Central memory CD8-positive, alpha-beta T cell (primary cell): Measurements from ENCODE around the gene TES.

ENCODE experiments used
- ATAC-seq: fragments of 150-1000 bp; cut with Tn5 transposase; replicated peaks from 2 replicates; pipeline ENCODE4 v1.10.0; 2022; ENCODE audit warnings: mild to moderate bottlenecking, moderate FRiP score, moderate number of reproducible peaks; ENCODE audit not compliant: poor library complexity, severe bottlenecking; ENCODE audit errors: extremely low read depth
- DNase-seq, 2 donors: peaks; one replicate each; pipeline ENCODE4 v3.0.0; 2021; ENCODE audit warnings: low spot score in 2 of 2
- H3K27ac Mint-ChIP-seq: one replicate; pipeline ENCODE4 v1.8.0; 2022; ENCODE audit warnings: low read depth, mild to moderate bottlenecking, moderate library complexity, mixed read lengths
- H3K27me3 Mint-ChIP-seq: one replicate; pipeline ENCODE4 v1.8.0; 2022; ENCODE audit warnings: mixed read lengths
- H3K36me3 Mint-ChIP-seq: one replicate; pipeline ENCODE4 v1.8.0; 2022; ENCODE audit warnings: mild to moderate bottlenecking, moderate library complexity, mixed read lengths; ENCODE audit not compliant: insufficient read depth
- H3K4me1 Mint-ChIP-seq: one replicate; pipeline ENCODE4 v1.8.0; 2022; ENCODE audit warnings: mixed read lengths
- H3K4me3 Mint-ChIP-seq: one replicate; pipeline ENCODE4 v1.8.0; 2022; ENCODE audit warnings: mild to moderate bottlenecking, moderate library complexity, mixed read lengths
- H3K9me3 Mint-ChIP-seq: one replicate; pipeline ENCODE4 v1.8.0; 2022; ENCODE audit warnings: mixed read lengths

TES gene, protein sequence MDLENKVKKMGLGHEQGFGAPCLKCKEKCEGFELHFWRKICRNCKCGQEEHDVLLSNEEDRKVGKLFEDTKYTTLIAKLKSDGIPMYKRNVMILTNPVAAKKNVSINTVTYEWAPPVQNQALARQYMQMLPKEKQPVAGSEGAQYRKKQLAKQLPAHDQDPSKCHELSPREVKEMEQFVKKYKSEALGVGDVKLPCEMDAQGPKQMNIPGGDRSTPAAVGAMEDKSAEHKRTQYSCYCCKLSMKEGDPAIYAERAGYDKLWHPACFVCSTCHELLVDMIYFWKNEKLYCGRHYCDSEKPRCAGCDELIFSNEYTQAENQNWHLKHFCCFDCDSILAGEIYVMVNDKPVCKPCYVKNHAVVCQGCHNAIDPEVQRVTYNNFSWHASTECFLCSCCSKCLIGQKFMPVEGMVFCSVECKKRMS

DNA sequence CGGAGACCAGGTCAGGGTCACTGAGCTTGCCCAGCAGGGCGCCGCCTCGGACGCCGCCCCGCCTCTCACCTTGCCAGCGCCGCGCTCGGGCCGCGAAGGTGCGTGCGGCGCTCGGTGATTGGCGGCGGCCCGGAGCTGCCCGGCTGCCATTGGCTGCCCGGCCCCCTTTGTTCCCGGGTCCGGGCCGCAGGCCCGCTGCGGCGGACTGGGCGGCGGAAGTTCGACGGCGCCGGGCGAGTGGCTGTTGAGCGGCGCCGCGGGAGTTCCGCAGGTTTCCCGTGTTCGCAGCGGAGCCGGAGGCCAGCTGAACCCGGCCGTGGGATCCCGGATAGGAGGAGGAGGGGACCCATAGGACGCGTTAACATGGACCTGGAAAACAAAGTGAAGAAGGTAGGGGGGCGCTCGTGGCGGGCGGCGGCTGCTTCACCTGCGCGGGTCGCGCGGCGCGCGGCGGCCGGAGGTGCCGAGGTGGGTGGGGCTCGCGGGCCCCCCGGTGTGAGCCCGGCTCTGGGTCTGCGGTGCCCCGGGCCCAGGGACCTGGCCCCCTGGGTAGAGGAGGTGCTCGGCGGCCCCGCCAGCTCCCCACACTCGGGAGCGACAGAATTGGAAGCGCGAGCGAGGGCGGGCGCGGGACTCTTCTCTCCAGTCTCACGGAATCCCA is at the start of gene TES:
Gene TES, plus strand, starts transcription at position 195 of the 661 bp plus-strand sequence. Its CDS starts 169 bp downstream, at position 364.
- H3K27ac Mint-ChIP-seq: peak within 1 kb of the TSS; percentile 98
- H3K4me3 Mint-ChIP-seq: peak within 1 kb of the TSS; percentile 92
- H3K9me3 Mint-ChIP-seq: peaks cover 6% of the 10 kb centered on the region
- H3K4me1 Mint-ChIP-seq: peaks cover 41% of the 10 kb centered on the region
- H3K27me3 Mint-ChIP-seq: no peaks in the 10 kb centered on the region
- DNase-seq (peak; percentile 34 to 35), ATAC-seq (peak; percentile 41)
- H3K36me3 Mint-ChIP-seq: peaks cover 21% of the 10 kb centered on the region

DNA sequence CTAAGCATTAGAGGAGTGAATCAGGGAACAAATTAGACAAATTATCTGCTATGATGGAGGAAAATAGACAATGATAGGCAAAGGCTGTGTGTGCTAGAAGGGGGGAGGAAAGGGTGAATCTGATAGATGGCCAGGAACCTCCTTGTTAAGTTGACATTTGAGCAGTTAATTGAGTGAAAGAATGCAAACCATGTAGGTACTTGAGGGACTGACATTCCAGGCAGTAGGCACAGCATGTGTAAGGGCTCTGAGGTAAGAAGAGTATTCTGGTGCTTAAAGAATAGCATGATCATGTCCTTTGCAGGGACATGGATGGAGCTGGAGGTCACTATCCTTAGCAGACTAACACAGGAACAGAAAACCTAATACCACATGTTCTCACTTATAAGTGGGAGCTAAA is 48.6 kb upstream of the TES start:
- Mint-ChIP-seq H3K9me3 (no peaks in the 10 kb centered on the region), H3K36me3 (no peaks in the 10 kb centered on the region), H3K27me3 (peaks cover 34% of the 10 kb centered on the region), H3K4me1 (no peaks in the 10 kb centered on the region), H3K4me3 (no peak overlapping the region), H3K27ac (no peak overlapping the region)
- no peak for DNase-seq
- no peak for ATAC-seq

DNA sequence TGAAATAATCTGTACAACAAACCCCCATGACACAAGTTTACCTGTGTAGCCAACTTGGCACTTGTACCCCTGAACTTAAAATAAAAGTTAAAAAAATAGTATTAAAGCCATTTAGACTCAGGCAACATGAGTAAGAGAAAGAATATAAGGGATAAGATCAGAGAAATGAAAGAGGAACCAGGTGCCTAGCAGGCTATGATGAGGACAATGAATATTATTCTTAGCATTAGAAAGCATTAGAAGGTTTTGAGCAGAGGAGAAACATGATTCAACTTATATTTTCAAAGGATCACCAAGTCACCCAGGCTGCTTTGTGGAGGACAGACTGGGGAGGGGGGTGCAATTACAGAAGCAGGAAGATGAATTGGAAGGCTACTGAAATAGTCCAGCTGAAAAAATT is 48.1 kb upstream of the TES start:
- Mint-ChIP-seq H3K27me3 (peaks cover 28% of the 10 kb centered on the region), H3K4me1 (peaks cover 3% of the 10 kb centered on the region), H3K4me3 (no peak overlapping the region), H3K27ac (no peak overlapping the region), H3K36me3 (no peaks in the 10 kb centered on the region), H3K9me3 (no peaks in the 10 kb centered on the region)
- DNase-seq: no peak
- no peak for ATAC-seq

DNA sequence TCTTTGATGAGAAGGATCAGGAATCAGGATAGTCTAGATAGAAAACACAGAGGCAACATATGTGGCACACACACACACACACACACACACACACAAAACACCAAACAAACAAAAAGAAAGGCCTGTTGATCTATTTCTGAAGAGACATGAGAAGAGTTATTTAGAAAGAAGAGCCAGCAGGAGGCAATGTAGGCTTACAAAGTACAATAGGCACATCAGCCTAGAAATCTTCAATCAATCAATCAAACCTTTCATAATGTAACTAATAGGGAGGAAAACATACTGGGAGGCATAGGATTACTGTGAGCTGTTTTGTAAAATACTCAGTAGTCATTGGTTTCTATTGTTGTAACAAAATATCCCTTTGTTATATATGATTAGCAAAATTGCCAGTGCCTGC is 47.3 kb upstream of the TES start:
- Mint-ChIP-seq H3K9me3 (no peaks in the 10 kb centered on the region), H3K4me3 (no peak overlapping the region), H3K4me1 (peaks cover 6% of the 10 kb centered on the region), H3K36me3 (no peaks in the 10 kb centered on the region), H3K27me3 (peaks cover 21% of the 10 kb centered on the region), H3K27ac (no peak overlapping the region)
- DNase-seq (no peak), ATAC-seq (no peak)

DNA sequence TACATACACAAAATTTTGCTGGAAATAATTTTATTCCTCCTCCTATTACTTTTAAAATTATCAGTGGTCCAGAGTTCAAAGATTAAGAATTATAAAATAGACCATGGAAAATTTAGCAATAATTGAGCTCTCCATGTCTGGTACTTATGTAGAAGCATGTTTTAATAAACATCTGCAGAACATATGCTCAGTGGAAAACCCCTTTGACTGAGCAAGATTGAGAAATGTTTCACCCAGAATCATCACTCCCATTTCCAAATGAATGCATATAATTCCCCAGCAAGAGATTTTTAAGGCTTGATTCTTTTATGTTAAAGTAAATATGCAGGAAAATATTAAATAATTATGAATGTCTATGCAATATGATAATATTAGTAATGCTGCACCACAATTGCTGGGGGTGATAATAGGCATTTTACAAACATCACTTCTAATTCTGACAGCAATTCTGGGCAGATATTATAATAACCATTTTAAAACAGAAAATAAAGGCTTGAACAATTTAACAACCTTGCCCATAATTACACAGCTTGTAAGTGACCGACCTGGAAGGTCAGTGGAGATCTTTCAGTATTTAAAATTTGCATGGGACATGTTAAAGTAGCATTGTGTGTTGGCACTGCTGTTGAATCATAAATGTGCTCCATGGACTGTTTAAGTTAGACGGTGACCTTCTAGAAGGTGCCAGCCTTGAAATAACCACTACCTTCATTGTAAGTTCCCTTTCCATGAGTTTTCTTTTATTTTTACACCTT is 45.6 kb upstream of the TES start:
- Mint-ChIP-seq H3K9me3 (no peaks in the 10 kb centered on the region), H3K4me1 (peaks cover 6% of the 10 kb centered on the region), H3K27ac (no peak overlapping the region), H3K27me3 (peaks cover 18% of the 10 kb centered on the region), H3K4me3 (no peak overlapping the region), H3K36me3 (no peaks in the 10 kb centered on the region)
- ATAC-seq (no peak), DNase-seq (no peak)

DNA sequence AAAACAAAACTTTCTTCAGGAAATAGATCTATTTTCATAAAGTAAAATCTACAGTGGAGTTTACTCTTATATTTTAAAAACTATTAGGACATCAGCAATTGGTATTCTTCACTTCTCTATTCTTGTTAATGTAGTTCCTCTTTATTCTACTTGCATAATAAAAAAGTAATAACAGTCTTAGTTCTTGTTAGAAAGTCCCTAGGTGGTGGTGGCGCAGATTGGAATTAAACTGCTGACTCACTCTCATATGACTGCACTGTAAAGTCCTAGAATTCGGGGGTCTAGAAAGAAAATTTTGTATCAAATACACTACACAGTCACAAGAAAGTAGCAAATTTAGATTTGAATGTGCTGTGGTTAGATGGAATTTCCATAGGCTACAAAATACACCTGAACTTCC is 44.6 kb upstream of the TES start:
- no peak overlapping the region for H3K27ac Mint-ChIP-seq
- DNase-seq: no peak
- H3K4me1 Mint-ChIP-seq: peaks cover 6% of the 10 kb centered on the region

DNA sequence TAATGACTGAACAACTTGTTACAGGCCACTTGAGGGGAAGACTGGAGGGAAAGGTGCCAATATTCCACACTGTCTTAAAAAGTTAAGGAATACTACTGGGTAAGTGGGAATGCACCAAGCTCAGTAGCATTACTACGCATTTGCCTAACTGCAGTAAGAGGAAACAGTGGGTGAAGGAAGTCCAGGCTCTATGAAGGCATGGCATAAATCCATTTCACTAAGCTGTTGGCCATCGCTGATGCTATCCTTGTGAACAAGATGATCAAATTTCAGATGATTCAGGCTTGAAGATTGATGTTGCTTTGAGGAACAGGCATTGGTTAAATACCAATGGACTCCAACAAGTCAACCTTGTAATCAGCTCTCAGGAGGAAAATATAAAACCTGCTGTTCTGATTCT is 44.2 kb upstream of the TES start:
- no peaks in the 10 kb centered on the region for H3K36me3 Mint-ChIP-seq
- ATAC-seq: no peak
- H3K4me1 Mint-ChIP-seq: peaks cover 6% of the 10 kb centered on the region
- no peak for DNase-seq
- H3K27ac Mint-ChIP-seq: no peak overlapping the region
- H3K4me3 Mint-ChIP-seq: no peak overlapping the region
- H3K9me3 Mint-ChIP-seq: no peaks in the 10 kb centered on the region
- peaks cover 20% of the 10 kb centered on the region for H3K27me3 Mint-ChIP-seq

More for the DNA sequence above, 44.6 kb upstream of the TES start:
- Mint-ChIP-seq H3K9me3 (no peaks in the 10 kb centered on the region), H3K27me3 (peaks cover 18% of the 10 kb centered on the region), H3K4me3 (no peak overlapping the region), H3K36me3 (no peaks in the 10 kb centered on the region)
- no peak for ATAC-seq

DNA sequence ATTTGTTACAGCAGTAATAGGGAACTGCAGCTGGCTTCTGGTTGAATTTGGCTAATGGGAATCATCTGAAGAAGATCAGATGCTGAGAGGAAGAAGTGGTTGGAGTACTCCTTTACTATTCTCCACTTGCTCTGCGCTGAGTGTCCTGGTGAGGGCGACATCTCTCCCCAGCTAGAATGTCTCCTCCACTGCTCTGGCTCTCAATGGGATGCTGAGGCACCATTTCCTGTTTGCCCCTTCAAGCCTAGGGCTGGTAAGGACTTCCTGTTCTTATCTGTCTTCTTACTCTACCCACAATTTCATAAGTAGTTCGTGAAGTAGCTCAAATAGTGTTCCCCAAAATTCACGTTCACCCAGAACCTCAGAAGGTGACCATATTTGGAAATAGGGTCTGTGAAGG is 43.2 kb upstream of the TES start:
- ATAC-seq (peak; percentile 46), DNase-seq (no peak)
- H3K27me3 Mint-ChIP-seq: peaks cover 21% of the 10 kb centered on the region
- H3K36me3 Mint-ChIP-seq: no peaks in the 10 kb centered on the region
- no peak overlapping the region for H3K4me3 Mint-ChIP-seq
- no peaks in the 10 kb centered on the region for H3K9me3 Mint-ChIP-seq
- no peak overlapping the region for H3K27ac Mint-ChIP-seq
- H3K4me1 Mint-ChIP-seq: peaks cover 6% of the 10 kb centered on the region

DNA sequence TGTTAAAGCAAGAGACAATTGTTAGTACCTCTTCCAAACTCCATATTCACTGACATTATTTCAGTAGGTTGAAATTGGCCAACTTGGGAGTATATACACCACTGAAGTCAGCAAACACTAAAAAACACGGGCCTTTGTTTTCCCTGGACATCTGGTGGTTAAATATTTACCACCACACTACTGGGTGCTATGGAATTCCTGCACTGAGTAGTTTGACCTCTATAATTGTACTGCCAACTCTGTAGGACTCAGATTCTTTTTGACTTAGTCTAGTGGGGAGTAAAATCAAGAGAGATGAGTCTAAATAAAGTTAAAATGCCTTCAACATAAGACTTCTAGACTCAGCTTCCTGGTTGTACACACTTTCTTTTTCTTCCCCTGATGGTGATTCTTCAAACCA is 41.3 kb upstream of the TES start:
- H3K36me3 Mint-ChIP-seq: no peaks in the 10 kb centered on the region
- no peaks in the 10 kb centered on the region for H3K9me3 Mint-ChIP-seq
- ATAC-seq (no peak), DNase-seq (no peak)
- H3K27ac Mint-ChIP-seq: no peak overlapping the region
- peaks cover 14% of the 10 kb centered on the region for H3K27me3 Mint-ChIP-seq
- peaks cover 6% of the 10 kb centered on the region for H3K4me1 Mint-ChIP-seq
- no peak overlapping the region for H3K4me3 Mint-ChIP-seq

DNA sequence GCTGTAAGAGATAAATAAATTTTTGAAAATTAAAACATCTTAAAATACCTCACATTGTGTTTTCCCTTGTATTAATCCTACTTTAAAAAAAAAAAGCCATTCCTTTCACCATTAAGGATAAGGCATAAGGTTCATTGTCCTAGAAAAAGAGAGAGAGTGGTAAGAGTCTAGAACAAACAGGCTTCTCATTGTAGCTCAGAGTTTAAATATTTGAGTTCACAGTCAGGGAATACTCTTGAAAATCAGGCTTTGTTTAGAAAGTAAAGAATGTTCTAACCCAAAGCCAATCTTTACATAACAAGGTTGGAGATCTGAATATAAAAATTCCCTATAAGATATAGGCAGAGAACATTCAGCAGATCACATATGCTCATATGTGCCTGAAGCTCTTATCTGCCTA is 40.2 kb upstream of the TES start:
- Mint-ChIP-seq H3K27me3 (peaks cover 11% of the 10 kb centered on the region), H3K4me3 (no peak overlapping the region), H3K36me3 (no peaks in the 10 kb centered on the region), H3K27ac (no peak overlapping the region), H3K9me3 (no peaks in the 10 kb centered on the region), H3K4me1 (peaks cover 6% of the 10 kb centered on the region)
- DNase-seq: no peak
- no peak for ATAC-seq

DNA sequence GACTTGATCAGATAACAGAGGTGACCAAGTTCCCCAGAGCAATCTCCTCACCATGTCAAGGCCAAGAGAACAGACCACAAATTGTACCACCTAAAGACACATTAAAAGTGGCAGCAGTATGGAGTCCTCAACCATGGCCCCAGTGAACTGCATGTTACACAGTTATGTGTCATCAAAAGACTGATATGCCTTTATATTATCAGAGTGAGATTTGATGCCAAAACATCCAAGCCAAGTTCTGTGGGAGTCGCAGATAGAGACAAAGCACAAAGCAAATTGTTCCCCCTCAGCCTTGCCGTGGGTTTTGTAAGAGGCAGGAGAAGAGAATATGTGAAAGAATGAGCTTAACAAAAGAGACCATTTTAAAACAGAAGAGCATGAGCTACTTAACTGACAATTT is 39.2 kb upstream of the TES start:
- H3K4me1 Mint-ChIP-seq: peaks cover 6% of the 10 kb centered on the region
- peaks cover 11% of the 10 kb centered on the region for H3K27me3 Mint-ChIP-seq
- H3K9me3 Mint-ChIP-seq: no peaks in the 10 kb centered on the region
- no peak overlapping the region for H3K27ac Mint-ChIP-seq
- no peak for DNase-seq
- H3K36me3 Mint-ChIP-seq: no peaks in the 10 kb centered on the region
- no peak for ATAC-seq
- H3K4me3 Mint-ChIP-seq: no peak overlapping the region

DNA sequence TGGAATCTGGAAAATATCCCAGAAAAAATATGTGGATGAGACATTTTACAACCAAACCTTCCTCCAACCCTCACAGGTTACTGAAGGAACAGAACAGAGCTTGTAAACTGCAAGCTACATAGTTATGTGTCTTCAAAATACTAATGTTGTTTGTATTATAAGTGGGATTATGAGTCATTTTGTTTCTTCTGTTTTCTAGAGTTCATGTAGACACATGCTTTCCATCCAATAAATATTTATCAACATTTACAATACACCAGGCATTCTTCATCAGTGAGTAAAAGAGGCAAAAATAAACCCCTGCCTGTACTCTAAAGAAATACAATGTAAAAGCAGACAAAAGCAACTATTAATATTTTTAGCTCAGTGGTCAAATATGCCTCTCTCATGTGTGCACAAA is 38.0 kb upstream of the TES start:
- Mint-ChIP-seq H3K4me3 (no peak overlapping the region), H3K4me1 (peaks cover 2% of the 10 kb centered on the region), H3K9me3 (no peaks in the 10 kb centered on the region), H3K27me3 (peaks cover 11% of the 10 kb centered on the region), H3K36me3 (no peaks in the 10 kb centered on the region), H3K27ac (no peak overlapping the region)
- no peak for DNase-seq
- ATAC-seq: no peak
